Esophagus mucosa (tissue), 1 donor: ENCODE data around the gene TBC1D22A. TPM values are rescaled to one million over a fixed set of nuclear protein-coding genes. Genes with fewer than 3 reads are reported as not detected.
"Not testable (repeated sequence)": the region's sequence is repeated elsewhere in the genome, so short reads cannot be mapped to it uniquely, and the experiment has no call there.

Experiments
- ATAC-seq: fragments of 200-7000 bp; cut with Tn5 transposase; one replicate; pipeline ENCODE4 v1.9.1; 2020
- total RNA-seq: library from RNA; stranded (reverse); gene quantifications from one replicate; pipeline ENCODE4 v1.2.4, GENCODE V29; 2023
- donor health status: DM: yes; HTN: yes; CAD: no.

The TBC1D22A gene
- total RNA-seq, 1 donor from 2014 or later: 21.4 TPM

DNA sequence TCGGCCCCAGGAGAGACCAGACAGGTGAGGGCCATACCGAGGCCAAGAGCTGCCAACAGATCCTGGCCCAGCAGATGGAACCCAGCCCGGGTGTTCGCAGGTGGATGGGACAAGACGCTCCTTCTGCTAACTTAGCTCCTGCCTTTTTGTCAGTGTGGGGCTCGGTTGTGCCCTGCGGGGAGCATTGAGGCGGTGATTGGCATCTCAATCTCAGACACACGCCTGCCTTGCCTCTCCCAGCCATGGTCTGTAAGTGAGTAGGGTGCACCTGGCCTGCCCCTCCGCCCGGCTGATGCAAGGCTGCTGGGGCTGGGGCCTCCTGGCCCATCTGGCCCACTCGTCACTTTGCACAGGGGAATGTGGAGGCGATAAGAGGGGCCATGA is 350.1 kb downstream of the TBC1D22A start:
- no peak for ATAC-seq

- no peak for ATAC-seq
These were observed 350.8 kb downstream of the TBC1D22A start for GRCh38 chr22:47112994-47113852.

DNA sequence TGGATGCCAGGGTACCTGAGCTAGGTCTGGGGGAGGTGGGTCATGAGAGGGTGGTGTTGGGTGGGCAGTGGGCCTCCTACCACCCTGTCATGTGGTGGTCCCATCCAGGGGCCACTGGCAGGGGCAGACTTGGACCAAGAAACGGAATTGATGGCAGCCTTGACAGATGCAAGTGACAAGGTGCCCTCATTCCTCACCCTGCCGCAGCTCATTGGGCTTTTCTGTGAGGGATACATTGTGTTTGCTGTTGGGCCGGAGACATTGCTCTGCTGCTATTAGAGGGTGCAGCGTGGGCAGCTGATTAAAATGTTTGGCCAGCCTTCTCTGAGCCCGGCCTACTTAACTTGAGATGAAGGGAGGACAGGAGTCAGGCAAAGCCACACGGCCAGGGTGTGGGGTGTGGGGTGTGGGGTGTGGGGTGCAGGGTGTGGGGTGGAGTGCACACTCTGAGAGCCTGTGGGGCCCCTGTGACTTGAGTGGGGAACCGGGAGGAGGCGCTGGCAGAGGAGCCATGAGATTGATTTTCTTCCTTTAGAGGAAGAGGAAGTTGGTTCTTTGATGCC is 351.5 kb downstream of the TBC1D22A start:
- ATAC-seq: no peak

- ATAC-seq: peak; percentile 68
These were observed 352.5 kb downstream of the TBC1D22A start for GRCh38 chr22:47114813-47115517.

GRCh38 chr22:47115518-47115890 is 353.1 kb downstream of the TBC1D22A start:
- no peak for ATAC-seq

DNA sequence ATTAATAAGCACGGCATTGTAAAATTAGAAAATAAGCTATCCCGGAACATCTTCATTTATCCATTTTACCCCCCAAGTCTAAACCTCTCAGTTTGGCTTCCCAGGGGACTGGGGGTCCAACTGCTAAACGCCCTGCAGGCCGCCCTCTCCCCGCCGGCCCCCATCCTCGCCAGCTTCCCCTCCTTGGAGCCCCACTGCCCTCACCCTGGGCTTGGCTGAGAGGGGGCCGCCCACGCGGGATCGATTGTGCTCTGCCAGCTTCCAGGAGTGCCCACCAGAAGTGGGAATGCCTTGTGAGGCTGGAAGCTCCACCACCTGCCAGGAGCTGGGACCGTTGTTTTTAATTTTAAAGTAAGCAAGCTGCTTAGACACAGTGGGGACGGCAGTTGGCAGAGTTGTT is 353.5 kb downstream of the TBC1D22A start:
- no peak for ATAC-seq

- ATAC-seq: no peak
These were observed 354.2 kb downstream of the TBC1D22A start for GRCh38 chr22:47116426-47117341.

- ATAC-seq: not testable (repeated sequence)
These were observed 355.0 kb downstream of the TBC1D22A start for GRCh38 chr22:47117442-47117841.

GRCh38 chr22:47119181-47119580 is 356.7 kb downstream of the TBC1D22A start:
- no peak for ATAC-seq

- no peak for ATAC-seq
These were observed 357.9 kb downstream of the TBC1D22A start for GRCh38 chr22:47120399-47120798.

- ATAC-seq: no peak
These were observed 359.3 kb downstream of the TBC1D22A start for GRCh38 chr22:47121791-47122190.

- ATAC-seq: no peak
These were observed 360.1 kb downstream of the TBC1D22A start for GRCh38 chr22:47122441-47123000.

DNA sequence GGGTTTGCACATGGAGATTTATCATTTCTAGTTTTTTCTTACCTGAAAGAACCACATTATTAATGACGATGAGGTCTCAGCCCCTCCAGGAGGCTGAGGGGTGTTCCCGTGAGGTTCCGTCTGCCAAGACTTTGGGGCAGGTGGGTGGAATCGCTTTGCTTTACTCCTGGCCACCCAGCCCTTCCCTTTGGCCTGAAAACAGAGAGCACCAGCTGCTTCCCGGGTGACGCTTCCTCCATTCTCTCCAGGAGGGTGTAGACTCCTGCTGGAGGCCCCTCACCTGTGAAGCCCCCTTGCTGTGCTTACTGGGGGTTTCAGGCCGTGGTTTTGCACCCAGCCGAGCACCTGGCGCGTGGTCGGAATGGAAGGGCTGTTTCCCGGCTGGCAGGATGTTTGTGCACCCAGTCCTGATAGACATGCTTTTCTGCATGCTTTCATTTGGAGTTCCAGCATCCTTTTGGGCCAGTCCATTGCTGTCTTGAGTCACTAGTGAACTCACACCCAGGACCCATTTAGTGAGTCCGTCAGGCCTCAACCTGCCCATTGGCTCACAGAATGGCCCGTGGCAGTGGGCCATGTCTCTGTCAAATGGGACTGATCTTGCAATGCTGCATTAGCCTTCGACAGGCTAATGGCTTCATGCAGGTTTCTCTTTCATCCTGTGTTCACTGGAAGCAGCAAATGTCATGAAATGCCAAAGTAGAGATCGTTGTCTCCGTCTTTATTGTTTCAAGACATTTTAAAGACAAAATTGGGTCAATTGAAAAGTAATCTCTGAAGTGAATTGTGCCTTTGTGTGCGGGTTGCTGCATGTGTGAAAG is 360.8 kb downstream of the TBC1D22A start:
- ATAC-seq: peak; percentile 85

GRCh38 chr22:47123827-47124442 is 361.5 kb downstream of the TBC1D22A start:
- no peak for ATAC-seq

DNA sequence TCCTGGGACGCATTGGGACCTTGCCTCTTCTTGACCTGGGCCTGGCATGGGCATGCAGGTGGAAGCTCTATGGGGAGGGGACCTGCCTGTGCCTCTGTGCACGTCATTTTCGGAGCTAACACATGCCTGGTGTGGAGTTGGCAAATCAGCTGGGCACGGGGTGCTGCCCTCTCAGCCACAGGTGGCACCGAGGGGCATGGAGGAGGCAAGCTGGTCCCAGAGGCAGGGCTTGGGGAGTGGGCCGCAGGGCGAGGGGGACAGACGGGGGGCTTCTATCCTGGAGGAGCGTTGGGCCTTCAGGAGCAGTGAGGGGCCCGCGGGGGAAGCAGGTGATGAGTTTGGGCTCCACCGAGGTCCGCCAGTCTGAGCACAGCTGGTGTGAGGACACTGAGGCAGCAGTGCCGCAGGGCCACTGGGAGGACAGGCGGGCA is 362.0 kb downstream of the TBC1D22A start:
- ATAC-seq: no peak

GRCh38 chr22:47124961-47125360 is 362.5 kb downstream of the TBC1D22A start:
- no peak for ATAC-seq

GRCh38 chr22:47125603-47126002 is 363.2 kb downstream of the TBC1D22A start:
- no peak for ATAC-seq

GRCh38 chr22:47126344-47126811 is 363.9 kb downstream of the TBC1D22A start:
- no peak for ATAC-seq

DNA sequence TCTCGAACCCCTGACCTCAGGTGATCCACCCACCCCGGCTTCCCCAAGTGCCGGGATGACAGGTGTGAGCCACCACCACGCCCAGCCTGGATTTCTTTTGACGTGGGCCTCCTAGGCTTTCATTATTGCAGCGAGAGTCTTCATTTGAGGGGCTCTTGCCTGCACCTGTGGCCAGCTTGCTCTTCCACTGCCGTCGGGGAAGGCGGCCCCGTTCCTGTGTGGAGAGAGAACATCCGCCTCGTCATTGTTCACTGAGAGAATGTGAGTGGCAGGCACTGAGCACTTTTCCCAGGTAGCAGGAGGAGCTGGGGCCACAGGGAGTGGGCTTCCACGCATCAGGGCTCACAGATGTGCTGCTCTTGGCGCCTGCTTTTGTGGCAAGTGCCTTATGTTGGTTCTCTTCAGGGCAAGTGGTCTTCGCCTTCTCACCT is 365.0 kb downstream of the TBC1D22A start:
- no peak for ATAC-seq

DNA sequence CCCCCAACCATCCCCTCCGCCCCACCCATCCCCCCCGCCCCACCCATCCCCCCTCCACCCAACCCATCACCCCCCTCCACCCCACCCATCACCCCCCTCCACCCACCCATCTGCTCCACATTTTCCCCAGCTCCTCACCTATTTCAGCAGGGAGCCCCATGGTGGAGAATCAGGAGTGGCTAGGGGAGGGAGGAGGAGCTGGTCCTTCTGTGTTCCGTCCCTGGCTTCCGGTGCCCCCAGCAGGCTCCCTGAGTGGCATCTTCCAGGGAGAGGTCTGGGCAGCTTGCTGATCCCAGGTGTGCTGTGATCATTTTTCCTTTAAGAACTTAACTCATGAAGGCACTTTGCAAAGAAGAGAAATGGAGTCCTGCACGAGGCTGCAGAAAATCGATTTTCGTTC is 365.8 kb downstream of the TBC1D22A start:
- ATAC-seq: no peak
